IMR-90 (cell line): ENCODE measurements around the gene WDR49.

Source experiments
- BHLHE40 ChIP-seq: fragments of 150-350 bp; IDR thresholded peaks from 2 replicates; pipeline ENCODE4 v1.6.1; 2016; ENCODE audit warnings: mild to moderate bottlenecking, low read depth, low read length
- CEBPB ChIP-seq: IDR thresholded peaks from 2 replicates; pipeline ENCODE4 v1.6.1; 2012; ENCODE audit warnings: low read depth, low read length, improper control_type of control experiment
- CHD1 ChIP-seq: IDR thresholded peaks from 2 replicates; pipeline ENCODE4 v1.6.1; 2012; ENCODE audit warnings: low read depth, low read length, improper control_type of control experiment
- FOS ChIP-seq: fragments of 150-350 bp; IDR thresholded peaks from 2 replicates; pipeline ENCODE4 v1.6.1; 2016; ENCODE audit warnings: low read depth, low read length
- MAFK ChIP-seq: IDR thresholded peaks from 2 replicates; pipeline ENCODE4 v1.6.1; 2012; ENCODE audit warnings: low read depth, low read length, improper control_type of control experiment
- POLR2A ChIP-seq: IDR thresholded peaks from 2 replicates; pipeline ENCODE4 v1.6.1; 2012; ENCODE audit warnings: mild to moderate bottlenecking, low read depth, low read length
- RAD21 ChIP-seq: IDR thresholded peaks from 2 replicates; pipeline ENCODE4 v1.6.1; 2012; ENCODE audit warnings: low read length, improper control_type of control experiment
- RCOR1 ChIP-seq: IDR thresholded peaks from 2 replicates; pipeline ENCODE4 v1.6.1; 2012; ENCODE audit warnings: mild to moderate bottlenecking, low read length, improper control_type of control experiment; ENCODE audit not compliant: insufficient replicate concordance
- RFX5 ChIP-seq: IDR thresholded peaks from 2 replicates; pipeline ENCODE4 v1.8.0; 2012; ENCODE audit warnings: low read depth, mild to moderate bottlenecking, low read length, moderate library complexity
- TF ChIP-seq, protein P1 (sequence below): conservative IDR thresholded peaks from 2 replicates; pipeline ENCODE4 v1.5.1; 2012; ENCODE audit warnings: mild to moderate bottlenecking, low read depth, low read length, improper control_type of control experiment

DNA sequence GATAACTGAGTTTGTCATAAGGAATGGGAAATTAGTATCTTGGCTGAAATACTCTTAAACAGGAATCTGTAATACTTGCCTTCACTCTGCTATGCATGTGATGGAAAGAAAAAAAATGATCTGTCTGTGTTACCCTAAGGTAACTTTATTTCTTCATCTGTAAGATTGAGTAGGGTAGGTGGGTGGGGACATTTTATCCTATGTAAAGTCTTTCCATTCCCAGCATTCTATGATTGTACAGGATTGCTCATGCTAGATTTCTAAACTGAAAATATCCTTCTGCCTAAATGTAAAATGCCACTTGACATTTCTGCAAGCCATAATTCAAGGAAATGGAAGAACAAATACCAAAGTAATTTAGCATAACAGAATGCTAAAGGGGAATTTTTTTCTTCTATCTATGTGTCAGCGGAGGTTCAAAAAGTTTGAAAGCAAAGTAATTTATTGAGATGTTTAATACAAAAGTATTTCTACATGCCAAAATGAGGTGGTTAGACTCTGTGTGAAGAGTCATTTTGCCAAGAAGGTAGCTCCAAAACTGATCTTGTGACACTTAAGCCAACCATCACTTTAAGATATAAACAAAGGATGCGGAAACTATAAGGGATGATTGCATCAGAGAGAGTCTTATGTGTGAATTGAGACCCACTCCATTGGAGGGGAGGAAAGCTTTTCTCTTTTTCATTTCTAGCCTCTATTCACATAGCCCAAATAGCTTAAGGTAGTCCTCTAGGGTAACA, 133.3 kb downstream of the WDR49 start:
- TF ChIP-seq, protein P1, sequence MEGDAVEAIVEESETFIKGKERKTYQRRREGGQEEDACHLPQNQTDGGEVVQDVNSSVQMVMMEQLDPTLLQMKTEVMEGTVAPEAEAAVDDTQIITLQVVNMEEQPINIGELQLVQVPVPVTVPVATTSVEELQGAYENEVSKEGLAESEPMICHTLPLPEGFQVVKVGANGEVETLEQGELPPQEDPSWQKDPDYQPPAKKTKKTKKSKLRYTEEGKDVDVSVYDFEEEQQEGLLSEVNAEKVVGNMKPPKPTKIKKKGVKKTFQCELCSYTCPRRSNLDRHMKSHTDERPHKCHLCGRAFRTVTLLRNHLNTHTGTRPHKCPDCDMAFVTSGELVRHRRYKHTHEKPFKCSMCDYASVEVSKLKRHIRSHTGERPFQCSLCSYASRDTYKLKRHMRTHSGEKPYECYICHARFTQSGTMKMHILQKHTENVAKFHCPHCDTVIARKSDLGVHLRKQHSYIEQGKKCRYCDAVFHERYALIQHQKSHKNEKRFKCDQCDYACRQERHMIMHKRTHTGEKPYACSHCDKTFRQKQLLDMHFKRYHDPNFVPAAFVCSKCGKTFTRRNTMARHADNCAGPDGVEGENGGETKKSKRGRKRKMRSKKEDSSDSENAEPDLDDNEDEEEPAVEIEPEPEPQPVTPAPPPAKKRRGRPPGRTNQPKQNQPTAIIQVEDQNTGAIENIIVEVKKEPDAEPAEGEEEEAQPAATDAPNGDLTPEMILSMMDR = no peak
- TF ChIP-seq RCOR1 (no peak), CEBPB (no peak), FOS (no peak), RFX5 (no peak), CHD1 (no peak), BHLHE40 (no peak), POLR2A (no peak), MAFK (no peak), RAD21 (no peak)
